ENCODE measurements around the gene CADPS.

Gene CADPS

DNA sequence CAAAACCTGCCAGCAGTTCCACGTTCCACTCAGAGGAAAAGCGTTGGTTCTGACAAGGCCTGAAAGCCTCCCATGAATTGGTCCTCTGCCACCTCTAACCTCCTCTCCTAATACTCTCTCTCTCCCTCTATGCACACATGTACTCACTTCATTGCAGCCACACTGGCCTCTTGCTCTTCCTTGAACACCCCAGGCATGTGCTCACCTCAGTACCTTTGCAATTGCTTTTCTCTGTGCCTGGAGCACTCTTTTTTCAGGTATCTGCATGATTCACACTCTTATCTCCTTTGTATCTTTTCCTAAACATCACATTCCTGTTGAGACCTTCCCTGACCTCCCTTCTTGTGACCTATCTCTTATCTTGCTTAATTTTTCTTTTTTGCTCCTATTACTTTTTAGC is 323.7 kb downstream of the CADPS start:
- no peak for DNase-seq
- H3K36me3 Mint-ChIP-seq (ENCODE audit: low read depth): no peaks in the 10 kb centered on the region
- H3K4me1 Mint-ChIP-seq: no peaks in the 10 kb centered on the region
- TF ChIP-seq, protein P1, sequence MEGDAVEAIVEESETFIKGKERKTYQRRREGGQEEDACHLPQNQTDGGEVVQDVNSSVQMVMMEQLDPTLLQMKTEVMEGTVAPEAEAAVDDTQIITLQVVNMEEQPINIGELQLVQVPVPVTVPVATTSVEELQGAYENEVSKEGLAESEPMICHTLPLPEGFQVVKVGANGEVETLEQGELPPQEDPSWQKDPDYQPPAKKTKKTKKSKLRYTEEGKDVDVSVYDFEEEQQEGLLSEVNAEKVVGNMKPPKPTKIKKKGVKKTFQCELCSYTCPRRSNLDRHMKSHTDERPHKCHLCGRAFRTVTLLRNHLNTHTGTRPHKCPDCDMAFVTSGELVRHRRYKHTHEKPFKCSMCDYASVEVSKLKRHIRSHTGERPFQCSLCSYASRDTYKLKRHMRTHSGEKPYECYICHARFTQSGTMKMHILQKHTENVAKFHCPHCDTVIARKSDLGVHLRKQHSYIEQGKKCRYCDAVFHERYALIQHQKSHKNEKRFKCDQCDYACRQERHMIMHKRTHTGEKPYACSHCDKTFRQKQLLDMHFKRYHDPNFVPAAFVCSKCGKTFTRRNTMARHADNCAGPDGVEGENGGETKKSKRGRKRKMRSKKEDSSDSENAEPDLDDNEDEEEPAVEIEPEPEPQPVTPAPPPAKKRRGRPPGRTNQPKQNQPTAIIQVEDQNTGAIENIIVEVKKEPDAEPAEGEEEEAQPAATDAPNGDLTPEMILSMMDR (IDR thresholded peaks at IDR 0.05): no peak
- no peak overlapping the region for H3K4me3 Mint-ChIP-seq
- H3K27me3 Mint-ChIP-seq (ENCODE audit: low read depth, poor library complexity): peaks cover 17% of the 10 kb centered on the region
- H3K27ac Mint-ChIP-seq: no peak overlapping the region
- H3K9me3 Mint-ChIP-seq: no peaks in the 10 kb centered on the region

DNA sequence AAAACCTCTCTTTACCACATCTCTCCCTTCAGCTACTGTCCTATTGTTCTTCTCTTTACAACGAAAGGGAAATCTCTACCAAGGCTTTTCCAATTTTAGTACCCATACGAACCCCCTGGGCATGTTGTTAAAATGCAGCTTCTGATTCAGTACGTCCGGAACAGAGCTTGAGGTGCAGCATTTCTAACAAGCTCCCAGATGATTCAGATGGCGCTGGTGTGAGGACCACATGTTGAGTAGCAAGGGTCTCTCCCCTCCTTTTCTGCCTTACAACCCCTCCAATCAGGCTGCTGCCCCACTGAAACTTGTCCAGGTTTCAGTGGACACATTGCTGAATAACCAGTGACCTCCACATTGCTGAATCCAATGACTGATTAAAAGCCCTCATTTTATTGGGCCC is 324.8 kb downstream of the CADPS start:
- no peaks in the 10 kb centered on the region for H3K36me3 Mint-ChIP-seq (ENCODE audit: low read depth)
- no peak for DNase-seq
- H3K4me1 Mint-ChIP-seq: no peaks in the 10 kb centered on the region
- H3K9me3 Mint-ChIP-seq: no peaks in the 10 kb centered on the region
- no peak overlapping the region for H3K4me3 Mint-ChIP-seq
- no peak overlapping the region for H3K27ac Mint-ChIP-seq
- H3K27me3 Mint-ChIP-seq (ENCODE audit: low read depth, poor library complexity): peaks cover 17% of the 10 kb centered on the region
- TF ChIP-seq, protein P1 (IDR thresholded peaks at IDR 0.05): no peak

DNA sequence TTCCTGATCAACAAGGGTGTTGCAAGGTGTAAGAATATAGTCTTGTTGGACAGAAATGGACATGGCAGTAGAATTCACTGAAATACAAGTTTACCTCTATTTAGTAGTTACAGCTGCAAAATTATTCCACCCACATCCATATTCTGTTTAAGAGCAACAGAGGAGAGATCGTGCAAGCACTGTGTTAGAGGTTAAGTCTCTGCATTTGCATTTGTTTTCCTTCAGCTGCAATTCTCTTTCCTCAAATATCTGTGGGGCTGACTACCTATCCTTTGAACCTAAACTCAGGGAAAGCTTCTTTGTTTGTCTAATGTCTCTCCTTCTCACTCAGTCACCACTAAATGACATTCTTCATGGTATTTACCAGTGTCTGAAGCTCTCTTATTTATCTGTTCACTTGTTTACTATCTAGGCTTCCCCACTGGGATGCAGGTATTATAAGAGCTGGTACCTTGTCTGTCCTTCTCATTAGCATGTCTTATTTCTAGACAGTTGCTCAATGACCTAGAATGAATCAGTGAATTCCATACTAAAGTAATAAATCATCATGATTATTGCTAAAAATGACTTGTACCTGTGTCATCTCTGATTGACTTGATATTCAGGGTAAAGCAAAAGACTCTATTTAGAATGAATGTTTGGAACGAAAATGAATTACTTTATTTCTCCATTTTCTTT is 326.5 kb downstream of the CADPS start:
- no peak for DNase-seq
- H3K27ac Mint-ChIP-seq: no peak overlapping the region
- H3K4me1 Mint-ChIP-seq: no peaks in the 10 kb centered on the region
- TF ChIP-seq, protein P1 (IDR thresholded peaks at IDR 0.05): no peak
- peaks cover 17% of the 10 kb centered on the region for H3K27me3 Mint-ChIP-seq (ENCODE audit: low read depth, poor library complexity)
- no peaks in the 10 kb centered on the region for H3K9me3 Mint-ChIP-seq
- H3K4me3 Mint-ChIP-seq: no peak overlapping the region
- H3K36me3 Mint-ChIP-seq (ENCODE audit: low read depth): no peaks in the 10 kb centered on the region

DNA sequence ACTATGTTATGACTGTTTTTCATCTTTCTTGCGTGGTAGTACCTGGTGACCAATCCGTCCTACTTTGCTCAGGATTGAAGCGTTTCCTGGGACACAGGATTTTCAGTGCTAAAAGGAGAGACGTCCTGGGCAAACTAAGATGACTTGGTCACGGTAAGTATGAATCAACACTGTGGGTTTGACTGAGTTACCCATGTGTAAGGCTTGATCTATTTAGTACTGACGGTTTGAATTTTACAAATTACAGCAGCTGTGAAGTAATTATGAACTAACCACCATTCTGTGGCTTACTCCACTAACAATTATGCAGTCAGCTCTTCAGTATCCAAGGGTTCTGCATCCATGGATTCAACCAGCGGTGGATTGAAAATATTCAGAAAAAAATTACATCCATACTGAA is 328.9 kb downstream of the CADPS start:
- Mint-ChIP-seq H3K4me3 (no peak overlapping the region), H3K4me1 (no peaks in the 10 kb centered on the region), H3K36me3 (ENCODE audit: low read depth) (no peaks in the 10 kb centered on the region), H3K27ac (no peak overlapping the region), H3K9me3 (no peaks in the 10 kb centered on the region), H3K27me3 (ENCODE audit: low read depth, poor library complexity) (peaks cover 23% of the 10 kb centered on the region)
- no peak for DNase-seq
- TF ChIP-seq, protein P1 (IDR thresholded peaks at IDR 0.05): no peak

DNA sequence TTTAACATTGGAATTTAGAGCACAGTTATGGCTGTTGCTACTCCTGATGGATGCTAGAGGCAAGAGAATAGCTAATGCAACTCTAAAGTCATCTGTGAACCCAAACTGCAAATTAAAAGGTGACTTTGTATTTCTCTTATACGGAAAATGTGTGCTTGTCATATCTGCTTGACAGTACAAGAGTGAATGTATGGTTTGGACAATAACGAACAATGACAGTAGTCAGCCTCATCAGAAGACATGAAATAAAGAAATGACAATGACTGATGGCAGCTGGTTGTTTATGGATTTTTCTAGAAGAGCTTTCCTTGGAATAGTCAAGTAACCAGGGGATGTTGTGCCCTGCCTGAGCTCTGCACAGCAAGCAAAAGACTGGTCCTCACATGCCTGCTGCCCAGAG is 333.0 kb downstream of the CADPS start:
- H3K9me3 Mint-ChIP-seq: no peaks in the 10 kb centered on the region
- no peaks in the 10 kb centered on the region for H3K36me3 Mint-ChIP-seq (ENCODE audit: low read depth)
- H3K4me1 Mint-ChIP-seq: peaks cover 13% of the 10 kb centered on the region
- DNase-seq: no peak
- peaks cover 18% of the 10 kb centered on the region for H3K27me3 Mint-ChIP-seq (ENCODE audit: low read depth, poor library complexity)
- TF ChIP-seq, protein P1 (IDR thresholded peaks at IDR 0.05): no peak
- H3K27ac Mint-ChIP-seq: no peak overlapping the region
- no peak overlapping the region for H3K4me3 Mint-ChIP-seq

DNA sequence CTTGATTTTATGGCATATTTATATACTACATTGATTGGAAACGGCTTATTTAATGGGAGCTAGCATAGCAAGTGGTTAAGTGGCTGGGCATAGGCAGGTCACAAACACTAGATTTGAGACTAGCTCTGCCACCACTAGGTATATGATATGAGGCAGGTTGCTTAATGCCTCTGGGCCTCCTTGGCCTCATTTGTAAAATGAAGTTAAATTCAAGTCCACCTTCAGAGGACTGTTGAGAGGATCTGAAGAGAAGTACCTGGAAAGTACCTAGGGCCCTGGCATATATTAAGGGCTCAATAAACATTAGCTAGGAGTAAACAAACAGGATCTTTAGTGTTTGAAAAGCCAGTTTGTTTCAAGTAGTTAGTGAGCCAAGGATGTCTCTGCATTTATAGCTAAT is 335.5 kb downstream of the CADPS start:
- H3K27me3 Mint-ChIP-seq (ENCODE audit: low read depth, poor library complexity): peaks cover 21% of the 10 kb centered on the region
- no peak overlapping the region for H3K27ac Mint-ChIP-seq
- TF ChIP-seq, protein P1 (IDR thresholded peaks at IDR 0.05): no peak
- H3K4me3 Mint-ChIP-seq: no peak overlapping the region
- H3K36me3 Mint-ChIP-seq (ENCODE audit: low read depth): no peaks in the 10 kb centered on the region
- H3K4me1 Mint-ChIP-seq: peaks cover 18% of the 10 kb centered on the region
- no peak for DNase-seq
- no peaks in the 10 kb centered on the region for H3K9me3 Mint-ChIP-seq
